TTC549 (cell line): ENCODE measurements around the gene F8A2.
"Not testable (repeated sequence)": the region's sequence is repeated elsewhere in the genome, so short reads cannot be mapped to it uniquely, and the experiment has no call there.

Experiments used
- FAIRE-seq: peaks from 2 replicates; lab custom pipeline; 2012; peaks lifted over from hg19 to GRCh38; lab: Jason Lieb, UNC

Gene F8A2

DNA sequence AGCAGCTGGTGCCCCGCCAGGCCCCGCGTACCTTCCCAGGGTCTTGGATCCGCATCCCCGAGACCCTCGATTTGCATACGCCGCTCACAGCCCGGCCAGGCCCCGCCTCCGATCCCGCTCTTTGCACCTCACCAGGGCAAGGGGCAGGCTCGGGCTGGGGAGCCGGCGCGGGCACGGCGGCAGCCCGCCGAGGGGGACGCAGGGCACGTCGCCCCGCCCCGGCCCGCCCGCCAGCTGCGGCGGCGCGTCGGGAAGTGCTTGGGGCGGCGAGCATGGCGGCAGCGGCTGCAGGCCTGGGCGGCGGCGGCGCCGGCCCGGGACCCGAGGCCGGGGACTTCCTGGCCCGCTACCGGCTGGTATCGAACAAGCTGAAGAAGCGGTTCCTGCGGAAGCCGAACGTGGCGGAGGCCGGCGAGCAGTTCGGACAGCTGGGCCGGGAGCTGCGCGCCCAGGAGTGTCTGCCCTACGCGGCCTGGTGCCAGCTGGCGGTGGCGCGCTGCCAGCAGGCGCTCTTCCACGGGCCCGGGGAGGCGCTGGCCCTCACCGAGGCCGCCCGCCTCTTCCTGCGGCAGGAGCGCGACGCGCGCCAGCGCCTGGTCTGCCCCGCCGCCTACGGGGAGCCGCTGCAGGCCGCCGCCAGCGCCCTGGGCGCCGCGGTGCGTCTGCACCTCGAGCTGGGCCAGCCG, at the start of gene F8A2:
Gene F8A2, plus strand, starts transcription at position 253 of the 686 bp plus-strand sequence. Its CDS starts 20 bp downstream, at position 273.
- FAIRE-seq = not testable (repeated sequence)

DNA sequence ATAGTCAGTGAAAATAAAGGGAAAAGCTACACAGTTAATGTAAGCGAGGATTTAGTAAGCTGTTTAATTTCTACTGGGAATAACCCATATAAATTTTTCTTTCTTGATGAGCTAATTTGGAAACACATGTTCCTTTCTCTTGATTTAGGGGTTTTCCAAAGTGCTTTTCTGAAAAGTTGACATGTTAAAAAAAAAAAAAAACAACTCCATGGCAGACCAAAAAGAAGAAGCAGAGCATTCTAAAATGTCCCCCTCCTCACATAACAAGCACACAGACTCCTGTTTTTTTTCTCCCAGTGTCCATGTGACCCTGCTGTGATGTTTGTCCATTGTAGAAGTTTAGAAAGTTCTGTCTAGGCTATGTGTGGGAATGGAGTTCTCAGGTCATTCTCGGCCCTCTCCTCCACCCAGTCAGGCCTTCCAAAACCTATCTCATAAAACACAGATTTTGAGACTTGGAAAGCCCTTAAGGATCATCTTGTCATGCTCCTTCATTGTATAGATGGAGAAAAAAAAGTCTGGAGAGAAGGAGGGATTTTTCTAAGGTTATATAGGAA, 48.3 kb upstream of the F8A2 start:
- FAIRE-seq = no peak

DNA sequence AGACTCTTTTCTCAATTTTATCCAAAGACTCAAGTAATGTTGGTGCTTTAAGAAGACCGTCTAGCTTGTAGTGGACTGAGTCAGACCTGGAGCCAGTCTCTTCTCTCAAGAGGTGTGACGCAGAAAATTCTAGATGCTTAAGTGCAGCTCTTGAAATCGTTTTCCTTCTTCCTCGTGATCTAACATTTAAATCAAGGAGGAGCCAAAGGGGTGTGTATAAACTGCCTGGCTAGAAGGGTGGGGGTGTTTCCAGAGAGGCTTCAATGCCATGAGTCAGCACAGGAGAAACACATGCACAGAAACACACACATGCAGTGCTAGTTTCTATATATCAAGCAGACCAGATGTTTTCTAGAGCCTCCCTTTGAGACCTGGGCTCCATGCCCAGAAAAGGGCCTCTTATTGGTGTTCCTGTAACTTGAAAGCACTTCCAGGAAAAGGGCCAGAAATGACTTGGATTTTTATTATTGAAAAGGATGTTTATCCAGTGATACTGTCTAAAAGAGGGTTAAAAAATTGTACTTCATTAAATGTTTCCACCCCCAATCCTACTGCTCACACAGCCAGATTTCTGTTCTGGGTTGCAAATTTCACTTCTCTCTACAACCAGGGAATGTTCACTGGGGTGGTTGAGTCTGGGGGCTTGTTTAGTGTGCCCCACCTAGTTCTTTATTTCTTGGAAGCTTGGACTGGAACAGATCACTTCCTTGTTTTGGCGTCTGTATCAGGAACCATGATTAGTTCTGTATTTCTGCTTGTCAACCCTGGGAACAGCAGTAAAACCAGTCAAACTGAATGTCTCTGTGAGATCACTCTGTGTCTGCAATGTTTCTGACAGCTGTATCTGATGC, 47.2 kb upstream of the F8A2 start, which contains the start of gene CLIC2:
Gene CLIC2, minus strand, starts transcription at position 129 of the 851 bp plus-strand sequence. CDS start 187 bp downstream, outside the sequence.
- FAIRE-seq = no peak

DNA sequence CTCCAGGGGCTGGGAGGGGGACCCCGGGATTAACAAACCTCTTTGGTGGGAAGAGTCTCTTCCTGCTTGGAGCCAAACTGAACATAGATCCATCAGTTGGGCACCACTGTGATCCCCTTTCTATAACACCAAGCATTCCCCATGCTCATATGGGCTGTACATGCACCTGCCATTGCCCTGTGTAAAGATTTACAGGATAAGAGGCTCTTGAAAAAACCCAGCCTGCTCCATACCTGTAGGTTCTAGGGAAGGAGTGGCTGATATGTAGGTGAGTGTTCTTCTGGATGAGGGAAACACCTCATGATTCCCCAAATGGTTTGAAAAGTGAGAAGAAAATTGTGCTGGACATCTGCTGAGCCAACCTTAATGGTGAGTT, 46.6 kb upstream of the F8A2 start:
- FAIRE-seq = not testable (repeated sequence)

DNA sequence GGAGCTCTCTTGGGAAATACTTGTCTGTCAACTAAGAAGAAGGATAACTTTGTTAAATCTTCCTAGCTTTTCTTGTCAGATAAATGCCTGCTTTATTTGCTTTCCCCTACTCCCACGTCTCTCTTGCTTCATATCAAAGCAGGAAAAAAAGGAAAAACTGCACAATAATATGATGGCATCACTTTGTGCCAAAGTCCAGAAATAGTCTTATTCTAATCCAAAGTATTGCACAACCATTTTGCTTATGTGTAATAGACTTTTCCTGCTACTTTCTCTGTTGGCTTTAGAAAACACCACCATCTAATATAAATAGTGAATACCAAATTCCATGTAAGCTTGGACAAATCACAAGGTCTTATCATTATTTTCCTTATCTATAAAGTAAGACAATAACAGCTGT, 36.2 kb upstream of the F8A2 start:
- FAIRE-seq = not testable (repeated sequence)

DNA sequence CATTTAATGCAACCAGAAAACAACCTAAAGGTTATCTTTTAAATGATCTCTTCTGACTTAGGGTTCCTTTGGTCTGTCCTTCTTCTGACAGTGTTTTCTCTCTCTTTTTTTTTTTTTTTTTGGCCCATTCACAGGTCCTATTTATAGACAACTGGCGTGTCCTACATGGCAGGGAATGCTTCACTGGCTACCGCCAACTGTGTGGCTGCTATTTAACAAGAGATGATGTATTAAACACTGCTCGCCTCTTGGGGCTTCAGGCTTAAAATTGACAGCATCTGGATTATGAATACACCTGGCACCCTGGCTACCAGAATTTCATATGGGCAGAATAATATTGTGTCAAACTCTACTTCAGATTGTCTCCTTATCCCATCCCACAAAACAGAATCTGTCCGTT, 32.4 kb upstream of the F8A2 start:
- FAIRE-seq = not testable (repeated sequence)

DNA sequence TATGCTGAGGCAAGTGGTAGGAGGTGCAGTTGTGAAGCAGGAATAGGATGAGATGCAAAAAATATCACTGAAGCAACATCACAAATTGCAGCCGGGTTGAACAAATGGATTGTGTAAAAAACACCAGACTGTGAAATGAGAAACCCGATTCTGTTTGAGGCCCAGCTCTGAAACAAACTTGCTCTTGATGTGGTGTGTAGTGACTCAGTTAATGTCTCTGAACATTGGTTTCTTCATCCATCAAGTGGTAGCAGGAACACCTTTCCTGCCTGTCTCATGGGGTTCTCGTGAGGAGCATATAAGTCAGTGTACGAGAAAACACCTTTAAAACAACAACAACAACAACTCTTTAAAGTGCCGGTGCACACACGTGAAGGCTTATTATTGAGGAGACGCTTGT, 18.2 kb upstream of the F8A2 start:
- FAIRE-seq = not testable (repeated sequence)

DNA sequence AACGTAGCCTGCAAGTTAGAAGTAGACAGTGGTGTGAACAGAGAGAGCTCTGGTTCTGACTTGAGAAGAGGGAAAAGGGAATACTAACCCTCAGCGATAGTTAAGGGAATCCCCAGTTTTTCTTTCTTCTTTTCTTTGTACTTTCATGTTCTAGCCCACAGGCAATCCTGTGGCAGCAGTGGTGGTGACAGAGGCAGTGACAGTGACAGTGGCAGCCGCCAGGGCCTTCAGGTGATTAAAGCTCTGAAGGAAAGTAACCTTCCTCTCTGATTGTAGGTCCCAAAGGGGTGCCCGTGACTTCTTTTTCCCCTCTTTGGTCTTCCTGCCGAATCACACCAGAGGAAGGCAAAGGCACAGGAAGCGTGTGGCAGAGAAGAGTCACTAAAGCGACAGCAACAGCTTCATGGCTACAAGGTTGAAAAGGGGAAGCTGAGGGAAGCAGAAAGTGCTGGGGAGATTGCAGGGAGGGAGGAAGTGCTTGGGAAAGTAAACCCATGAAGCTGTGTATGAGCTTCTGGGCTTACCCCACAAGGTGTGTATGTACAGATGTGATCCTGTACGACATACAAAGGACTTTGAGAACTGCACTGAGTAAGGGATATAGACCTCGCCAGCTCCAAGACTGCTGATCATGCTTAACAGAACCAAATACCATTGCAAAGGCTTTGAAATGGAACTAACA, 8.0 kb upstream of the F8A2 start:
- FAIRE-seq = not testable (repeated sequence)

DNA sequence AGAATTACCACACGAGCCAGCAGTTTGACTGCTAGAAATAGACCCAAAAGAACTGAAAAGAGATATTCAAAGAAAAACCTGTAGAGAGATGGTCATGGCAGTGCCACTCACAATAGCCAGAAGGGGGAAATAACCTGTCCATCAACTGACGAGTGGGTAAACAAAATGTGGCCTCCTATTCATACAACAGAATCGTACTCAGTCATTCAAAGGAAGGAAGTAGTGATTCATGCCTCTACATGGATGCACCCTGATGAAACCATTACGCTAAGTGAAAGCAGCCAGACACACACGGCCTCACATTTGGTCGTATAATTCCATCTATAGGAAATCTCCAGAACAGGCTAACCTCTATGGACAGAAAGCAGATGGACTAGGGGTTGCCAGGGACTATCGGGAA, 2.1 kb upstream of the F8A2 start:
- not testable (repeated sequence) for FAIRE-seq

DNA sequence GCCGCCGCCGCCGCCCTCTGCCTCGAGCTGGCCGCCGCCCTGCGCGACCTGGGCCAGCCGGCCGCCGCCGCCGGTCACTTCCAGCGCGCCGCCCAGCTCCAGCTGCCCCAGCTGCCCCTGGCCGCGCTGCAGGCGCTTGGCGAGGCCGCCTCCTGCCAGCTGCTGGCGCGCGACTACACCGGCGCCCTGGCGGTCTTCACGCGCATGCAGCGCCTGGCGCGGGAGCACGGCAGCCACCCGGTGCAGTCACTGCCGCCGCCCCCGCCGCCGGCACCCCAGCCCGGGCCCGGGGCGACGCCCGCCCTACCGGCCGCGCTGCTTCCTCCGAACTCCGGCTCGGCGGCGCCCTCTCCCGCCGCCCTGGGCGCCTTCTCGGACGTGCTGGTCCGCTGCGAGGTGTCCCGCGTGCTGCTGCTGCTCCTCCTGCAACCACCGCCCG, 653 bp downstream of the F8A2 start:
- not testable (repeated sequence) for FAIRE-seq

DNA sequence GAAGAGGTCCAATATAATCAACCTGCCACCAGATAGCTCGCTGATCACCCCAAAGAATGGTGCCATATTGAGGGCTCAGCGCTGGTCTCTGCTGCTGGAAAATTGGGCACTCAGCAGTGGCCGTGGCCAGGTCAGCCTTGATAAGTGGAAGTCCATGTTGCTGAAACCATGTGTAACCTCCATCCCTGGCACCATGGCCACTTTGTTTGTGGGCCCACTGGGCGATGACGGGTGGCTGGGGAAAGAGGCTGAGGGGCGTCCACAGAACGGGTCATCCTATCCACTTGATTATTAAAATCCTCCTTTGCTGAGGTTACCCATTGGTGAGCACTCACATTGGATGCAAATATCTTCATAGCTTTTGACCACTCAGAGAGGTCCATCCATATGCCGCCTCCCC, 7.7 kb downstream of the F8A2 start:
- FAIRE-seq = no peak

DNA sequence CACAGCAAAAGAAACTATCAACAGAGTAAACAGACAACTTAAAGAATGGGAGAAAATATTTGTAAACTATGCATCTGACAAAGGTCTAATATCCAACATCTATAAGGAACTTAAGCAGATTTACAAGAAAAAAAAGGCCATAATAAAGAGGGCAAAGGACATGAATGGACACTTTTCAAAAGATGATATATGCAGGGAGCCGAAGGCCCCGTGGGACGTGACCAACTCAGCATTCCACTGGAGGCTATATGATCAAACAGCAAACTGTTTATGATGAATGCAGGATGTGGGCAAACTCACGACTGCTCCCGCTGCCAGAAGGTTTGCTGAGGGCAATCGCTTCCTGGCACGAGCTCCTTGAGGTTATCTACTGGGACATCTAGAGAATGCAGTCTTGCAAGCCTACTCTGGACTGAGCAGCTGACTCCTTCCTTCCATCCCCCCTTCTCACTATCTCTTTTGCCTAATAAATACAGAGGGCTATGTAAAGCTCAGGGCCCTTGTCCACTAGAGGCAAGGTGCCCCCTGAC, 12.9 kb downstream of the F8A2 start:
- not testable (repeated sequence) for FAIRE-seq

DNA sequence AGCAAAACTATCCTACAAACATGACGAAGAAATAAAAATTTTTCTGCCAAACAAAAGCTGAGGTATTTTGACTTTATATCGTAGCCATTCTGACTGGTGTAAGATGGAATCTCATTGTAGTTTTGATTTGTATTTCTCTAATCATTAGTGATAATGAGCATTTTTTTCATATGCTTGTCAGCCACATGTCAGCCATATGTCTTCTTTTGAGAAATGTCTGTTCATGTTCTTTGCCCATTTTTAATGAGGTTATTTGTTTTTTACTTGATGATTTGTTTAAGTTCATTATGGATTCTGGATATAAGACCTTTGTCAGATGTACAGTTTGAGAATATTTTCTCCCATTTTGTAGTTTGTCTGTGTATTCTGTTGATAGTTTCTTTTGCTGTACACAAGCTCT, 24.5 kb downstream of the F8A2 start:
- FAIRE-seq = no peak

DNA sequence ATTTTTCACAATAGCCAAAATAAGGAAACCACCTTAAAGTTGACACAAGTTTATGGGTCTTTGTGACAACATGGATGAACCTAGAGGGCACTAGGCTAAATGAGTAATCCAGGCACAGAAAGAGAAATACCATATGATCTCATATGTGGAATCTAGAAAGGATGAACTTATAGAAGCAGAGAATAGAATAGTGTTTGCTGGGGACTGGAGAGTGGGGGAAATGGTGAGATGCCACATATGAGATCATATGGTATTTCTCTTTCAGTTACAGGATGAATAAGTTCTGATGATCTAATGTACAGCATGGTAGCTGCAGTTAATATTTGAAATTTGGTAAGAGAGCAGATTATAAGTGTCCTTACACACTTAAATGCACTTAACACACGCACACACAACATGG, 35.9 kb downstream of the F8A2 start:
- FAIRE-seq = no peak
